ENCODE data around the gene UPK2. TPM values are rescaled to one million over a fixed set of nuclear protein-coding genes. Genes with fewer than 3 reads are reported as not detected.

UPK2 gene
- polyA plus RNA-seq, 1 donor (not counting 4 experiments of a cell fraction or from before 2014, with no cell fraction given) = 0.20 TPM

DNA sequence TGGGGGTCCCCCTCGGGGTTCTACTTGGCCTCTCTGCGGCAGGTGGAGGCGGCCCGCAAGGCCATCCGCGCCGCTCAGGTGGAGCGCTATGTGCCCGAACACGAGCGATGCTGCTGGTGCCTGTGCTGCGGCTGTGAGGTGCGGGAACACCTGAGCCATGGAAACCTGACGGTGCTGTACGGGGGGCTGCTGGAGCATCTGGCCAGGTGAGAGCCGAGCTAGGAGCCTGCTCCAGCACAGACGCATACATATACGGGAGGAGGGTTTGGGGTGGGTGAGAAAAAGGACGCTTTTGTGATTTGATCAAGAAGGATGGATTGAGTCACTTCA lies 42.3 kb downstream of the UPK2 start:
- no peaks in the 10 kb centered on the region for H4K20me1 ChIP-seq (ENCODE audit: control insufficient read depth, extremely low read depth, insufficient read depth, low read length)
- H3K9me3 ChIP-seq (ENCODE audit: control insufficient read depth, low read depth, low read length) = no peaks in the 10 kb centered on the region
- TF ChIP-seq EZH2 (IDR thresholded peaks at IDR 0.05; ENCODE audit: low read length) = no peak
- H3K4me1 ChIP-seq (ENCODE audit: control insufficient read depth, extremely low read depth, insufficient read depth, low read length) = peaks cover 26% of the 10 kb centered on the region
- peak overlapping the region; percentile 98 for H3K4me2 ChIP-seq (ENCODE audit: control insufficient read depth, extremely low read depth, insufficient read depth, low read depth, low read length)
- no peak for FAIRE-seq
- H3K27me3 ChIP-seq (ENCODE audit: control insufficient read depth, extremely low read depth, insufficient read depth, low read length) = no peaks in the 10 kb centered on the region
- H3K79me2 ChIP-seq (ENCODE audit: control insufficient read depth, insufficient read depth, low read length) = peaks cover 23% of the 10 kb centered on the region
- H3K36me3 ChIP-seq (ENCODE audit: control insufficient read depth in 2 of 2, extremely low read depth in 1 of 2, insufficient read depth in 2 of 2, low read length in 2 of 2) = peaks cover 6 to 10% of the 10 kb centered on the region in 2 experiments
- H3K4me3 ChIP-seq (ENCODE audit: control insufficient read depth in 2 of 3, extremely low read depth in 1 of 3, insufficient read depth in 2 of 3, low read depth in 1 of 3, low read length in 3 of 3) = peak overlapping the region; percentile 60 to 95 (median 93)
- dilution Hi-C loops (cut with MboI; ENCODE audit: extremely low pct_ligation_motif_present, low sequenced_read_pairs) = no loop called here
- DNase-seq (ENCODE audit: low read depth, low spot score) = no peak
- H2AFZ ChIP-seq (ENCODE audit: control insufficient read depth, low read length) = peak overlapping the region; percentile 84
- H3K9ac ChIP-seq (ENCODE audit: control insufficient read depth, extremely low read depth, insufficient read depth, low read length) = peak overlapping the region; percentile 76
- no peaks in the 10 kb centered on the region for H3K9me1 ChIP-seq (ENCODE audit: control insufficient read depth, extremely low read depth, insufficient read depth, low read length)
- H3K27ac ChIP-seq (ENCODE audit: control insufficient read depth, insufficient read depth, low read length) = peak overlapping the region; percentile 74

DNA sequence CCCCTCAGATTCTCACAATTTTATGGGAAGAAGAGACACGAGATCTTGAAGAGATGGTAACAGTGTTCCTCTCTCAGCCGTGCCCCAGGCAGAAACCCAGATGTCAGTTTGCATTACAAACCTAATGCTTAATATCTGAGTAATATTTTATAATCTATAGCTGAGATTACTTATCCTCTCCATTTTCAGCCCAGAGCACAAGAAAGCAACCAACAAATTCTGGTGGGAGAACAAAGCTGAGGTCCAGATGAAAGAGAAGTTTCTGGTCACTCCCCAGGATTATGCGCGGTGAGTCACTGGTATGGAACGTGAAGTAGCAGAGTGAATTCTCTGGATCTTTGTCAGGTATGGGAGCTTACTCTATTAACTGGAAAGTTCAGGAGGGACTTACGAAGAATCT lies 42.7 kb downstream of the UPK2 start:
- FAIRE-seq = peak; percentile 90
- Histone ChIP-seq H3K79me2 (ENCODE audit: control insufficient read depth, insufficient read depth, low read length) (peaks cover 23% of the 10 kb centered on the region), H3K27me3 (ENCODE audit: control insufficient read depth, extremely low read depth, insufficient read depth, low read length) (no peaks in the 10 kb centered on the region), H4K20me1 (ENCODE audit: control insufficient read depth, extremely low read depth, insufficient read depth, low read length) (no peaks in the 10 kb centered on the region), H3K4me2 (ENCODE audit: control insufficient read depth, extremely low read depth, insufficient read depth, low read depth, low read length) (peak overlapping the region; percentile 98), H3K36me3 (ENCODE audit: control insufficient read depth in 2 of 2, extremely low read depth in 1 of 2, insufficient read depth in 2 of 2, low read length in 2 of 2) (peaks cover 6 to 10% of the 10 kb centered on the region in 2 experiments), H3K9ac (ENCODE audit: control insufficient read depth, extremely low read depth, insufficient read depth, low read length) (peak overlapping the region; percentile 76), H3K4me3 (ENCODE audit: control insufficient read depth in 2 of 3, extremely low read depth in 1 of 3, insufficient read depth in 2 of 3, low read depth in 1 of 3, low read length in 3 of 3) (peak overlapping the region; percentile 60 to 95 (median 93)), H3K4me1 (ENCODE audit: control insufficient read depth, extremely low read depth, insufficient read depth, low read length) (peaks cover 26% of the 10 kb centered on the region), H3K9me3 (ENCODE audit: control insufficient read depth, low read depth, low read length) (no peaks in the 10 kb centered on the region), H3K27ac (ENCODE audit: control insufficient read depth, insufficient read depth, low read length) (peak overlapping the region; percentile 74), H2AFZ (ENCODE audit: control insufficient read depth, low read length) (peak overlapping the region; percentile 84), H3K9me1 (ENCODE audit: control insufficient read depth, extremely low read depth, insufficient read depth, low read length) (no peaks in the 10 kb centered on the region)
- peak; percentile 64 for DNase-seq (ENCODE audit: low read depth, low spot score)
- dilution Hi-C loops (cut with MboI; ENCODE audit: extremely low pct_ligation_motif_present, low sequenced_read_pairs) = no loop called here
- no peak for TF ChIP-seq EZH2 (IDR thresholded peaks at IDR 0.05; ENCODE audit: low read length)
- TF ChIP-seq, protein P1, sequence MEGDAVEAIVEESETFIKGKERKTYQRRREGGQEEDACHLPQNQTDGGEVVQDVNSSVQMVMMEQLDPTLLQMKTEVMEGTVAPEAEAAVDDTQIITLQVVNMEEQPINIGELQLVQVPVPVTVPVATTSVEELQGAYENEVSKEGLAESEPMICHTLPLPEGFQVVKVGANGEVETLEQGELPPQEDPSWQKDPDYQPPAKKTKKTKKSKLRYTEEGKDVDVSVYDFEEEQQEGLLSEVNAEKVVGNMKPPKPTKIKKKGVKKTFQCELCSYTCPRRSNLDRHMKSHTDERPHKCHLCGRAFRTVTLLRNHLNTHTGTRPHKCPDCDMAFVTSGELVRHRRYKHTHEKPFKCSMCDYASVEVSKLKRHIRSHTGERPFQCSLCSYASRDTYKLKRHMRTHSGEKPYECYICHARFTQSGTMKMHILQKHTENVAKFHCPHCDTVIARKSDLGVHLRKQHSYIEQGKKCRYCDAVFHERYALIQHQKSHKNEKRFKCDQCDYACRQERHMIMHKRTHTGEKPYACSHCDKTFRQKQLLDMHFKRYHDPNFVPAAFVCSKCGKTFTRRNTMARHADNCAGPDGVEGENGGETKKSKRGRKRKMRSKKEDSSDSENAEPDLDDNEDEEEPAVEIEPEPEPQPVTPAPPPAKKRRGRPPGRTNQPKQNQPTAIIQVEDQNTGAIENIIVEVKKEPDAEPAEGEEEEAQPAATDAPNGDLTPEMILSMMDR (optimal IDR thresholded peaks at IDR 0.05 in 1 of 3, IDR thresholded peaks at IDR 0.05 in 1 of 3, conservative IDR thresholded peaks at IDR 0.05 in 1 of 3; ENCODE audit: extremely low read depth in 1 of 3, insufficient read depth in 2 of 3, low read length in 3 of 3) = no peak

DNA sequence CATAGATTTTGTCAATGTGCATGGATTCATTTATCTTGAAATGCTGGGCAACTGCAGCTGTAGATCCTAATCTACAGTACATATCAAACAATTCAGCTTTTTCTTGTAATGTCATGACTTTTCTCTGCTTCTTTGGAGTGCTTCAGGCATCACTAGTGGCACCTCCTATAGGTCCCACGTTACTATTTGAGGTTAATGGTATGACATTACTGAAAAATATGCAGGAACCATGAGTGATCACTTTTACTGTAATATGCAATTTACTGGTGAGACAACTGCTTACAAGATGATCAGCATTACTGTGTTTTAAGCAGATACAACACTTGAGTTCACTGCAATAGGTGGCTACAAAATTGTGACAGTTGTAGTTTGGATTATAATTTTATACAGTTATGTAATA lies 44.8 kb downstream of the UPK2 start:
- dilution Hi-C loops (cut with MboI; ENCODE audit: extremely low pct_ligation_motif_present, low sequenced_read_pairs) = no loop called here
- H3K79me2 ChIP-seq (ENCODE audit: control insufficient read depth, insufficient read depth, low read length) = peaks cover 23% of the 10 kb centered on the region
- no peak overlapping the region for H3K4me3 ChIP-seq (ENCODE audit: control insufficient read depth in 2 of 3, extremely low read depth in 1 of 3, insufficient read depth in 2 of 3, low read depth in 1 of 3, low read length in 3 of 3)
- no peak overlapping the region for H3K27ac ChIP-seq (ENCODE audit: control insufficient read depth, insufficient read depth, low read length)
- H3K4me2 ChIP-seq (ENCODE audit: control insufficient read depth, extremely low read depth, insufficient read depth, low read depth, low read length) = no peak overlapping the region
- H3K9me3 ChIP-seq (ENCODE audit: control insufficient read depth, low read depth, low read length) = no peaks in the 10 kb centered on the region
- H3K9me1 ChIP-seq (ENCODE audit: control insufficient read depth, extremely low read depth, insufficient read depth, low read length) = no peaks in the 10 kb centered on the region
- FAIRE-seq (no peak), DNase-seq (ENCODE audit: low read depth, low spot score) (no peak)
- H3K4me1 ChIP-seq (ENCODE audit: control insufficient read depth, extremely low read depth, insufficient read depth, low read length) = peaks cover 26% of the 10 kb centered on the region
- H4K20me1 ChIP-seq (ENCODE audit: control insufficient read depth, extremely low read depth, insufficient read depth, low read length) = no peaks in the 10 kb centered on the region
- H3K9ac ChIP-seq (ENCODE audit: control insufficient read depth, extremely low read depth, insufficient read depth, low read length) = no peak overlapping the region
- H3K36me3 ChIP-seq (ENCODE audit: control insufficient read depth in 2 of 2, extremely low read depth in 1 of 2, insufficient read depth in 2 of 2, low read length in 2 of 2) = peaks cover 10% of the 10 kb centered on the region in 2 experiments
- no peak overlapping the region for H2AFZ ChIP-seq (ENCODE audit: control insufficient read depth, low read length)
- TF ChIP-seq EZH2 (IDR thresholded peaks at IDR 0.05; ENCODE audit: low read length) = no peak
- TF ChIP-seq, protein P1 (optimal IDR thresholded peaks at IDR 0.05 in 1 of 3, IDR thresholded peaks at IDR 0.05 in 1 of 3, conservative IDR thresholded peaks at IDR 0.05 in 1 of 3; ENCODE audit: extremely low read depth in 1 of 3, insufficient read depth in 2 of 3, low read length in 3 of 3) = no peak
- no peaks in the 10 kb centered on the region for H3K27me3 ChIP-seq (ENCODE audit: control insufficient read depth, extremely low read depth, insufficient read depth, low read length)
